Gastroesophageal sphincter (tissue), 4 donors: Measurements from ENCODE around the gene CTU1. TPM values are rescaled to one million over a fixed set of nuclear protein-coding genes. Genes with fewer than 3 reads are reported as not detected.
A peak's percentile ranks its signal among the peaks of the same experiment; 100 is the strongest.

Experiments
- ATAC-seq: fragments of 150-250 bp; one replicate; pipeline ENCODE4 v1.9.1; 2016; ENCODE audit warnings: mild to moderate bottlenecking, moderate library complexity
- H3K27ac ChIP-seq, 4 donors: fragments of 200-600 bp; sonication (generic) in 3 of 4; 1 replicate in 3 of 4; 2 replicates in 1 of 4; pipeline ENCODE4 v1.5.1; 2016 to 2019
- H3K27me3 ChIP-seq: fragments of 200-600 bp; sonication (generic); one replicate; pipeline ENCODE4 v1.5.1; 2019
- H3K36me3 ChIP-seq, 2 donors: fragments of 200-600 bp; sonication (generic); one replicate each; pipeline ENCODE4 v1.5.1; 2019; ENCODE audit warnings: control low read depth in 1 of 2
- H3K4me1 ChIP-seq, 3 donors: fragments of 200-600 bp; sonication (generic); 1 replicate in 2 of 3; 2 replicates in 1 of 3; pipeline ENCODE4 v1.5.1; 2016 to 2019; ENCODE audit warnings: control low read depth in 2 of 3
- H3K4me3 ChIP-seq, 2 donors: fragments of 200-600 bp; sonication (generic); one replicate each; pipeline ENCODE4 v1.5.1; 2019; ENCODE audit warnings: mild to moderate bottlenecking in 1 of 2, moderate library complexity in 1 of 2
- H3K9me3 ChIP-seq, 3 donors: fragments of 200-600 bp; sonication (generic); one replicate each; pipeline ENCODE4 v1.5.1; 2017 to 2019; ENCODE audit warnings: control low read depth in 2 of 3
- CTCF ChIP-seq, 4 experiments: fragments of 200-600 bp in 2 of 4; fragments of 450-650 bp in 2 of 4; sonication (generic) in 1 of 4; IDR thresholded peaks; one replicate each; pipeline ENCODE4 v1.5.1; 2017 to 2019; ENCODE audit warnings: antibody characterized with exemption in 4 of 4, mild to moderate bottlenecking in 2 of 4, moderate library complexity in 2 of 4
- EP300 ChIP-seq: sonication (generic); formaldehyde crosslinking; IDR thresholded peaks from one replicate; pipeline ENCODE4 v1.6.1; 2017; ENCODE audit warnings: antibody characterized with exemption, mild to moderate bottlenecking
- POLR2A ChIP-seq, 2 donors: fragments of 450-650 bp; IDR thresholded peaks; one replicate each; pipeline ENCODE4 v1.6.1; 2017; ENCODE audit warnings: antibody characterized with exemption in 2 of 2, mild to moderate bottlenecking in 2 of 2, moderate library complexity in 1 of 2
- POLR2AphosphoS5 ChIP-seq: sonication (generic); formaldehyde crosslinking; IDR thresholded peaks from one replicate; pipeline ENCODE4 v1.6.1; 2017; ENCODE audit warnings: antibody characterized with exemption
- WGBS, 2 donors: methylation state at CpG; one replicate each; pipeline ENCODE4 v1.1.5; 2018; ENCODE audit warnings: low coverage in 1 of 2; 5-methylcytosine and 5-hydroxymethylcytosine counted together
- total RNA-seq, 4 donors: library from RNA; depleted of rRNA; stranded (reverse); fragments of >200 nt; gene quantifications; one replicate each; pipeline ENCODE4 v1.1.0, GENCODE V29; 2016

CTU1 gene
- total RNA-seq, 4 donors from 2014 or later = 9.8 to 12.8 (median 11.4) TPM

- Histone ChIP-seq H3K9me3 (no peaks in the 10 kb centered on the region), H3K27ac (peak overlapping the region in 2 of 4 donors; percentile 4 to 46), H3K4me3 (no peak overlapping the region), H3K36me3 (no peaks in the 10 kb centered on the region), H3K4me1 (no peaks in the 10 kb centered on the region), H3K27me3 (peaks cover 64% of the 10 kb centered on the region)
- 38 to 55% methylated on average over 2 to 3 of the region's 9 CpGs for WGBS, 2 donors
- ATAC-seq = no peak
- TF ChIP-seq POLR2AphosphoS5 (no peak), POLR2A (IDR thresholded peaks at IDR 0.05) (no peak), EP300 (no peak), CTCF (IDR thresholded peaks at IDR 0.05) (no peak)
Measured at GRCh38 chr19:51137792-51138425, 29.7 kb upstream of the CTU1 start.

GRCh38 chr19:51136851-51137551 is 28.8 kb upstream of the CTU1 start:
- 43 to 54% methylated on average over 10 to 12 of the region's 12 CpGs for WGBS, 2 donors
- Histone ChIP-seq H3K27me3 (peaks cover 58% of the 10 kb centered on the region), H3K27ac (peak overlapping the region in 2 of 4 donors; percentile 24 to 46)

GRCh38 chr19:51135986-51136762 is 28.0 kb upstream of the CTU1 start:
- H3K4me1 ChIP-seq = no peaks in the 10 kb centered on the region
- 79 to 88% methylated on average over 4 of the region's 8 CpGs for WGBS, 2 donors
- H3K36me3 ChIP-seq = no peaks in the 10 kb centered on the region
- no peak for ATAC-seq
- TF ChIP-seq POLR2A (IDR thresholded peaks at IDR 0.05) (no peak), POLR2AphosphoS5 (no peak), CTCF (IDR thresholded peaks at IDR 0.05) (no peak), EP300 (no peak)
- peaks cover 58% of the 10 kb centered on the region for H3K27me3 ChIP-seq
- peak overlapping the region in 1 of 4 donors; percentile 24 for H3K27ac ChIP-seq
- no peak overlapping the region for H3K4me3 ChIP-seq
- no peaks in the 10 kb centered on the region for H3K9me3 ChIP-seq

More at GRCh38 chr19:51136851-51137551, 28.8 kb upstream of the CTU1 start:
- no peaks in the 10 kb centered on the region for H3K36me3 ChIP-seq
- no peak for TF ChIP-seq POLR2A (IDR thresholded peaks at IDR 0.05)
- no peaks in the 10 kb centered on the region for H3K4me1 ChIP-seq
- peak; percentile 65 for ATAC-seq
- no peak overlapping the region for H3K4me3 ChIP-seq
- H3K9me3 ChIP-seq = no peaks in the 10 kb centered on the region

GRCh38 chr19:51135004-51135403 is 26.8 kb upstream of the CTU1 start:
- no peaks in the 10 kb centered on the region for H3K4me1 ChIP-seq
- H3K4me3 ChIP-seq = no peak overlapping the region
- no peaks in the 10 kb centered on the region for H3K36me3 ChIP-seq
- H3K9me3 ChIP-seq = no peaks in the 10 kb centered on the region
- 78 to 81% methylated on average over 4 to 5 of the region's 5 CpGs for WGBS, 2 donors
- no peak for ATAC-seq
- TF ChIP-seq CTCF (IDR thresholded peaks at IDR 0.05) (no peak), EP300 (no peak), POLR2A (IDR thresholded peaks at IDR 0.05) (no peak), POLR2AphosphoS5 (no peak)
- H3K27me3 ChIP-seq = peaks cover 60% of the 10 kb centered on the region
- H3K27ac ChIP-seq = no peak overlapping the region
